Measurements from ENCODE around the gene MATR3.

MATR3 gene

DNA sequence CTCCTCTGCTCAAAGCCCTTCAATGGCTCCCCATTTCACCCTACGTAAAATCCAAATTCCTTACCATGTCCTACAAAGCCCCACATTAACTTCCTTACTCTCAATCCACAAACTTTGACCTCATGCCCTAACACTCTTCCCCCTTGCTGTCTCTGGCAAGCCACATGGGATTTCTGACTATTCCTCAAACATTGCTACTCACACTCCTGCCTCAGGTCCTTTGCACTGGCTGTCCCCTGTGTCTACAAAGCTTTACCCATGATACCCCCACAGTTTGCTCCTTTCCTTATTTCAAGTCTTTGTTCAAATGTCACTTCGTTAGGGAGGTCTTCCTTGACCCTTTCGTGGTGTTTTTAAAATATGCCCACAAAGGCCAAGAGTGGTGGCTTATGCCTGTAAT lies 40.4 kb upstream of the MATR3 start:
- TF ChIP-seq, protein P1, sequence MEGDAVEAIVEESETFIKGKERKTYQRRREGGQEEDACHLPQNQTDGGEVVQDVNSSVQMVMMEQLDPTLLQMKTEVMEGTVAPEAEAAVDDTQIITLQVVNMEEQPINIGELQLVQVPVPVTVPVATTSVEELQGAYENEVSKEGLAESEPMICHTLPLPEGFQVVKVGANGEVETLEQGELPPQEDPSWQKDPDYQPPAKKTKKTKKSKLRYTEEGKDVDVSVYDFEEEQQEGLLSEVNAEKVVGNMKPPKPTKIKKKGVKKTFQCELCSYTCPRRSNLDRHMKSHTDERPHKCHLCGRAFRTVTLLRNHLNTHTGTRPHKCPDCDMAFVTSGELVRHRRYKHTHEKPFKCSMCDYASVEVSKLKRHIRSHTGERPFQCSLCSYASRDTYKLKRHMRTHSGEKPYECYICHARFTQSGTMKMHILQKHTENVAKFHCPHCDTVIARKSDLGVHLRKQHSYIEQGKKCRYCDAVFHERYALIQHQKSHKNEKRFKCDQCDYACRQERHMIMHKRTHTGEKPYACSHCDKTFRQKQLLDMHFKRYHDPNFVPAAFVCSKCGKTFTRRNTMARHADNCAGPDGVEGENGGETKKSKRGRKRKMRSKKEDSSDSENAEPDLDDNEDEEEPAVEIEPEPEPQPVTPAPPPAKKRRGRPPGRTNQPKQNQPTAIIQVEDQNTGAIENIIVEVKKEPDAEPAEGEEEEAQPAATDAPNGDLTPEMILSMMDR (IDR thresholded peaks at IDR 0.05; ENCODE audit: extremely low read depth, insufficient read depth, missing control alignments): no peak
- no peak for DNase-seq (ENCODE audit: low spot score)
- in situ Hi-C loops (cut with MboI; ENCODE audit: low pct_unique_long_range_greater_than_20kb, low sequenced_read_pairs, unreplicated experiment): loop anchor here (25.0 kb wide), 2 partner anchors 441 to 616 kb away; no protein-coding TSS in a partner anchor

DNA sequence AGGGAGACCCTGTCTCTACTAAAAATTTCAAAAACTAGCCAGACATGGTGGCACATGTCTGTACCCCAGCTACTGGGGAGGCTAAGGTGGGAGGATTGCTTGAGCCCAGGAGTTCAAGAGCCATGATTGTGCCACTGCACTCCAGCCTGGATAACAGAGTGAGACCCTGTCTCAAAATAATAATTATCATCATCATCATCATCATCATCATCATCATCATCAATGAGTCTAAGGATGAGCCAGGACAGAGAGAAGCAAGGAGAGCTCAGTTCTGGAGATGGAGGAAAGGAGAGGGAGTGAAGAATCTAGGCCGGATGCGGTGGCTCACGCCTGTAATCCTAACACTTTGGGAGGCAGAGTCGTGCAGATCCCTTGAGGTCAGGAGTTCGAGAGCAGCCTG lies 36.7 kb upstream of the MATR3 start:
- TF ChIP-seq, protein P1 (IDR thresholded peaks at IDR 0.05; ENCODE audit: extremely low read depth, insufficient read depth, missing control alignments): no peak
- no peak for DNase-seq (ENCODE audit: low spot score)
- in situ Hi-C loops (cut with MboI; ENCODE audit: low pct_unique_long_range_greater_than_20kb, low sequenced_read_pairs, unreplicated experiment): loop anchor here (25.0 kb wide), 2 partner anchors 445 to 620 kb away; no protein-coding TSS in a partner anchor

GRCh38 chr5:139262059-139262741 lies 31.3 kb upstream of the MATR3 start:
- in situ Hi-C loops (cut with MboI; ENCODE audit: low pct_unique_long_range_greater_than_20kb, low sequenced_read_pairs, unreplicated experiment): loop anchor here (25.0 kb wide), 2 partner anchors 450 to 625 kb away; no protein-coding TSS in a partner anchor

DNA sequence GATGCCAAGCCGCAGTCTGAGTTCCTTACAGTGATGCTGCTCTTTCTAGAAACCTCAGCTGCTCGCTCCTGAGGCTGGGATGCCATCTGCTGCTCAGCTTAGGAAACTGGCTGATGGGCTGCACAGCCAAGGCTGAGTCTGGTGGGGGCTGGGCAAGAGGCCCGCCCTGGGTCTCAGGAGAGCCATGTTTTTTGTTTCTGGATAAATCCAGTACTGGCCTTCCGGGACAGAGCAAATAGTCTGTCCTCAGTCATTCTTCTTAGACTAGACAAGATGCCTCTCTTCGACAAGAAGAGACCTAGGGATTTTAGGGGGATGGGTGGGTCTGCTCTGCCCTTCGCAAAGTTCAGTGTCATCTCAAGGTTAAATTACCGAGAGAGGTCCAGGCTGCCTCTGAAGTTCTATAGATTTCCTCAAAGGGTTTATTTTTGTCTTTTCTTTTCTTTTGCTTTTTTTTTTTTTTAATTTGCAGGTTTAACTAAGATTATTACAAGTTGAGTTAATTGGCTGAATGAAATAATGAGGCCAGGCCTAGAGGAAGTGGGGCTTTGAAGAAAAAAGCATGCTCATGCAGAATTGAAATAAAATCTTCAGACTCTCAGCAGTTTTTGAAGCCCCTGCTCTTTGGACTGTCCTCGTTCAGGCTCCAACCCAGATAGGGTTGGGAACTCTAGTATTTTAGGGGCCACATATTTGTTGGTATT lies 30.6 kb upstream of the MATR3 start:
- in situ Hi-C loops (cut with MboI; ENCODE audit: low pct_unique_long_range_greater_than_20kb, low sequenced_read_pairs, unreplicated experiment): loop anchor here (25.0 kb wide), 2 partner anchors 451 to 626 kb away; no protein-coding TSS in a partner anchor
- TF ChIP-seq, protein P1 (IDR thresholded peaks at IDR 0.05; ENCODE audit: extremely low read depth, insufficient read depth, missing control alignments): peak; percentile 93
- peak; percentile 77 for DNase-seq (ENCODE audit: low spot score)

More at GRCh38 chr5:139262059-139262741, 31.3 kb upstream of the MATR3 start:
- DNase-seq (ENCODE audit: low spot score): no peak
- TF ChIP-seq, protein P1 (IDR thresholded peaks at IDR 0.05; ENCODE audit: extremely low read depth, insufficient read depth, missing control alignments): no peak

- DNase-seq (ENCODE audit: low spot score): no peak
- TF ChIP-seq, protein P1 (IDR thresholded peaks at IDR 0.05; ENCODE audit: extremely low read depth, insufficient read depth, missing control alignments): no peak
- in situ Hi-C loops (cut with MboI; ENCODE audit: low pct_unique_long_range_greater_than_20kb, low sequenced_read_pairs, unreplicated experiment): loop anchor here (25.0 kb wide), 2 partner anchors 451 to 626 kb away; no protein-coding TSS in a partner anchor
These were observed 30.0 kb upstream of the MATR3 start for GRCh38 chr5:139263536-139263935.

GRCh38 chr5:139263946-139264345 lies 29.6 kb upstream of the MATR3 start:
- TF ChIP-seq, protein P1 (IDR thresholded peaks at IDR 0.05; ENCODE audit: extremely low read depth, insufficient read depth, missing control alignments): no peak
- DNase-seq (ENCODE audit: low spot score): no peak
- in situ Hi-C loops (cut with MboI; ENCODE audit: low pct_unique_long_range_greater_than_20kb, low sequenced_read_pairs, unreplicated experiment): loop anchor here (25.0 kb wide), 2 partner anchors 452 to 627 kb away; no protein-coding TSS in a partner anchor
